Cortex of kidney (tissue), 1 donor: ENCODE data around the gene MAPK8.
"Not testable (repeated sequence)": the region's sequence is repeated elsewhere in the genome, so short reads cannot be mapped to it uniquely, and the experiment has no call there.

Source experiments
- DNase-seq: peaks from one replicate; lab custom pipeline; 2025; lab: John Stamatoyannopoulos, UW

MAPK8 gene

GRCh38 chr10:48418189-48418788 is 111.8 kb downstream of the MAPK8 start:
- DNase-seq = no peak

DNA sequence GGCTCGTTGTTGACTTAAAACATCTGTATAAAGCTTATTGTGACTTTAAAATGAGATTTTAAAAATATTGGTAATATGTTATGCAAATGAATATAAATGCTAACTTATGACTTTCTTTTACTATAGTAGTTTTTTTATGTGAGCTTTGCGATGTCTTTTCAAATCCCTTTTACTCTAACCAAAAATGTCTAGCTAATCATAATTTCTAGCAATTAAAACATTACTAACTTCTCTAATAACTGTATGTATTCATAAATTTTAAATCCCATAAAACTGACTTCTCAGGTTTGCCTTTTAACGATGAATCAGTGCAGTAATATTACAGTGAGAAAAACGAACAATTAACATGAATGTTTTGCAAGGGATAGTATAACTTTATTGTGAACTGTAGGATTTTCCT is 113.2 kb downstream of the MAPK8 start:
- no peak for DNase-seq

DNA sequence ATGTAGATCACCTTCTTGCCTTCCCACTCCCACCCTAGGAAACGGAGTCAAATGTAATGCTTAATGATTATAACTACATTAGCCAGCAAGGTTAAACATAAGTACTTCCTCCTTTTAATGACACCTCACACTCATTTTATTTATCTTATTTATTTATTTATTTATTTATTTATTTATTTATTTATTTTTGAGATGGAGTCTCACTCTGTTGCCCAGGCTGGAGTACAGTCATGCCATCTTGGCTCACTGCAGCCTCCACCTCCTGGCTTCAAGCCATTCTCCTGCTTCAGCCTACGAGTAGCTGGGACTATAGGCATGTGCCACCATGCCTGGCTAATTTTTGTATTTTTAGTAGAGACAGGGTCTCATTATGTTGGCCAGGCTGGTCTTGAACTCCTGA is 115.4 kb downstream of the MAPK8 start:
- not testable (repeated sequence) for DNase-seq

DNA sequence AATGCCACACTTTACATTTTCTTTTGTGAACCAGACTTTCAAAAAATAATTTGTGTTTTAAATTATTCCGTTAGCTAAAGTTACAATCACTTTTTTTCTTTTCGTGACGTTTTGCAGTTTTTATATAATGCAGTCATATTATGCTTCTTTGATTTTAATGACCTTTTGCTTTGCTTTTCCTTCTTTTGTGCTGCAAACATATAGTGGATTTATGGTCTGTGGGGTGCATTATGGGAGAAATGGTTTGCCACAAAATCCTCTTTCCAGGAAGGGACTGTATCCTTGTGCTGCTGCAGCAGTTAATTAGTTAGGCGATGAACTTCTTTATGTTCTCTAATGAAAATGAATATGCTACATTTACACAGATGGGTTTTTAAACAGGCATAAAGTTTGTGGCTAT is 117.4 kb downstream of the MAPK8 start:
- no peak for DNase-seq

GRCh38 chr10:48428896-48429295 is 122.4 kb downstream of the MAPK8 start:
- DNase-seq = no peak

GRCh38 chr10:48429309-48429708 is 122.8 kb downstream of the MAPK8 start:
- no peak for DNase-seq

- no peak for DNase-seq
These were observed 124.0 kb downstream of the MAPK8 start for GRCh38 chr10:48430402-48430993.

GRCh38 chr10:48431871-48432270 is 125.4 kb downstream of the MAPK8 start:
- DNase-seq = no peak

GRCh38 chr10:48437546-48437945 is 131.1 kb downstream of the MAPK8 start:
- no peak for DNase-seq

DNA sequence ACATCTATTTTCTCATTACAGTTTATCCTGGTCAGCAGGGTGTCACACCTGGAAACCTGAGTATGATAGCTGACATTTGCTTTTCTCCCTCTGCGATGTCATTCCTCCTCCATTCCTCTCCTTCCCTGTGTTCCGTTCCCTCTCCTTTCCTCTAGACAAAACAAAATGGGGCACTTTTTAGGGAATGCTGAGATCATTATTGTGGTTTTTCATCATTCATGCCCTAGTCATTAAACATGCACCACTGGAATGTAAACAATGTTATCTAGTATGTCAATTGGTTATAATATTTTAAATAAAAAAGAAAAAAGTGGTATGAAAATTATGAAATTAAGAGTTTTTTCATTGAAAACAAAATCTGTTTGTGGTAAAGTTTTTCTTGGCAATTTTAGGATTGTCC is 132.6 kb downstream of the MAPK8 start:
- DNase-seq = no peak

DNA sequence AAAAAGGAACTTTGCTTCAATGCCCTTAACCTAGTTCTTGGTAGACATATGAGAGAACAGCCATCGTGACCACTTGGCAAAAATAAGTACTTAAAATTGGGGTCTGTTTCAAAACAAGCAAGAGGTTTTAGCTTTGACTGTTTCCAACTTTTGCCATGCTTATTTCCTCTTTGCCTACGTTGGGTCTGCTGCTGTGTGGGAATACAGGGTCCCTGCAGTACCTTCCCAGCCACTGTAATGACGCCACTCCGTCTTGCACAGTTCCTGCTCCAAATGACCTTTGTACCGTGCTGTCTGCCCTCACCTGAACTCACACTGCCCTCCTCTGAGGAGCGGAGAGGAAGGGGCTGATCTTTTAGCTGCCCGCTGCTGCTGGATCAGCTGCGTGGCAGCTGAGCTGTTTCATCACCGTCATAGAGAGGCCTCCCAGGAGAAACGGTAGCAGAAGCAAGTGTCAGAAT is 133.1 kb downstream of the MAPK8 start:
- no peak for DNase-seq

DNA sequence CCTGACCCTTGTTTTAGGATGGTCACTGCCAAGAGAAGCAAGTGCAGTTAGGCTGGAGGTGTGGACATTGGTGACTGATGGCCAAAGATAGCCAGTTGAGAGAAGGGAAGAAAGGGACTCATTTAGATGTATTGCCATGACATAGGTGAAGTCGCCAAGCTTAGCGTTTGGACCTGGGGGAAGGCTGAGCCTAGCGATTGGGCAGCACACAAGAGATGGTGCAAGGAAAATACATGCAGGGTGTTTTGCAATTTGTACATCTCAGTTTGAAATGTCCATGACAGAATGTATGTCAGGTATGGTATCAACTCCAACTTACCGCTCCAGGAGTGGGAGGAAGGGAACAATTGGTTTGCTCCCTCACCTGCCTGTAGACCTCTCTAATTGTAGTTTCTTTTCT is 134.3 kb downstream of the MAPK8 start:
- no peak for DNase-seq

- no peak for DNase-seq
These were observed 135.8 kb downstream of the MAPK8 start for GRCh38 chr10:48442090-48442808.

DNA sequence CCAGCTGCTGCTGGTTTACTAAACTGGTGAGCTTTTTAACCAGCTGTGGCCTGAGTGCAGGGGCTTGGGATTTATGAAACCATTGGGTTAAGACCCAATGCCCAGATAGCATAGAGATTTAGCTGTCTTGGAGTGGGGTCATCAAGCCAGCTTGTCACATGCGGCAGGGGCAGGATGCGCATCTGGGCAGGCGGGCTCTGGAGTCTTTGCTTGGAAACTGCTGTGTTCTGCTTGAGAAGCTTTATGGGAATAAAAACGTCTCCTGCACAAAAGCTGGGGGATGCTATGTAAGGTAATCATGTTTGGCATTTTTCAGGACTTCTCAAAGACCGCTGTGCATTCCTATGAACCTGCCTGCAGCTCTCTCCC is 136.3 kb downstream of the MAPK8 start:
- DNase-seq = no peak

- no peak for DNase-seq
These were observed 137.8 kb downstream of the MAPK8 start for GRCh38 chr10:48444266-48444665.

GRCh38 chr10:48444861-48445841 is 138.7 kb downstream of the MAPK8 start:
- no peak for DNase-seq

GRCh38 chr10:48445932-48446331 is 139.5 kb downstream of the MAPK8 start:
- DNase-seq = no peak

DNA sequence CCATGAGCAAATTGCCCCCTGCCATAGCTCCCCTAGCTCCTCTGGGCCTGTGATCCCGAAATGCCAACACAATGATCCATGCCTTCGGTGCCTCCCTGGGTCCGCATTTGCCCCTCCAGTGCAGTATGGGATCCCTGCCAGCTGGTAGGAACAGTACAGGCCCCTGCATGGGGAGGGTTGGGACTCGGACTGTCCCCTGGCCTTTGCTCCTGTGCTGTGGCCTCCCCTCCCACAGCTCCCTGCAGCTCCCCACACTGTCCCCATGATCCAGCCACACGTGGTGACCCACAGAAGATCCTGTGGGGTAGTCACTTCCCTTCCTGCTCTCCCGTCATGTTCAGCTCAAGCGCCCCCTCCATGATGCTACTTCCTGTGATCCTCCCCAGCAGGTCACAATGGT is 140.3 kb downstream of the MAPK8 start:
- no peak for DNase-seq

GRCh38 chr10:48447356-48448215 is 141.1 kb downstream of the MAPK8 start:
- no peak for DNase-seq

DNA sequence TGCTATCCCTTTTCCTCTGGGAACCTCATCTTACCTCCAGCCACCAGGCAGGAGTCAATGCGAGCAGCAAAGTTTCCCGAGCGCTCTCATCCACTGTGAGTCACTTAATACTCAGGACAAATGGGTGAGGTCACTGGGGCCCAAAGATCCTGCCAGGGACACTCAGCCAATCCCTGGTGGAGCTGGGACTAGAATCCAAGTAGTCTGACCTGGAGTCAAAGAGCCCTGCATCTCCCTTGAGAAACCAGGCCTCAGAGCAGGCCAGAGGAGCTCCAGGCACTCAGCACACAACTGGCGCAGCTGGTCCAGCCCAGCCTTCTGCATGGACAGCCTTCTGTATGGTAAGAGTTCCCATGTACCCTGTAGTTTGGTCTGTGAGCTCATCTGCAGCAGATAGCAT is 142.3 kb downstream of the MAPK8 start:
- no peak for DNase-seq

- no peak for DNase-seq
These were observed 143.2 kb downstream of the MAPK8 start for GRCh38 chr10:48449501-48450232.
